Activated T-cell treated with anti-CD3 and anti-CD28 coated beads, Interleukin-2, amount 50 U/mL, for 72 hours (primary cell): ENCODE measurements around the gene SCD5. TPM values are rescaled to one million over a fixed set of nuclear protein-coding genes. Genes with fewer than 3 reads are reported as not detected.

Experiments used
- ATAC-seq, 2 donors: fragments of 150-1000 bp; cut with Tn5 transposase; replicated peaks in 1 of 2; 2 replicates each; pipeline ENCODE4 v1.10.0; 2021; ENCODE audit warnings: moderate library complexity in 2 of 2, mild to moderate bottlenecking in 1 of 2
- DNase-seq, 2 donors: peaks; one replicate each; pipeline ENCODE4 v3.0.0; 2021 to 2022; ENCODE audit warnings: mixed read lengths in 1 of 2
- H3K27ac Mint-ChIP-seq: one replicate; pipeline ENCODE4 v1.8.0; 2022; ENCODE audit warnings: mild to moderate bottlenecking, moderate library complexity, mixed read lengths
- H3K27me3 Mint-ChIP-seq: one replicate; pipeline ENCODE4 v1.8.0; 2022; ENCODE audit warnings: low read depth, mixed read lengths
- H3K36me3 Mint-ChIP-seq, 2 donors: one replicate each; pipeline ENCODE4 v1.8.0; 2022; ENCODE audit warnings: mixed read lengths in 2 of 2, mild to moderate bottlenecking in 1 of 2; ENCODE audit not compliant: insufficient read depth in 2 of 2
- H3K4me1 Mint-ChIP-seq: one replicate; pipeline ENCODE4 v1.8.0; 2022; ENCODE audit warnings: low read depth, mixed read lengths
- H3K4me3 Mint-ChIP-seq, 2 donors: one replicate each; pipeline ENCODE4 v1.8.0; 2022; ENCODE audit warnings: mild to moderate bottlenecking in 2 of 2, mixed read lengths in 2 of 2, moderate library complexity in 2 of 2
- H3K9me3 Mint-ChIP-seq, 2 donors: one replicate each; pipeline ENCODE4 v1.8.0; 2022; ENCODE audit warnings: mixed read lengths in 2 of 2
- total RNA-seq, 2 donors: library from RNA; stranded (reverse); gene quantifications; one replicate each; pipeline ENCODE4 v1.2.3, GENCODE V29; 2022

Gene SCD5
- total RNA-seq, 2 donors from 2014 or later = 1.5 to 1.6 TPM

DNA sequence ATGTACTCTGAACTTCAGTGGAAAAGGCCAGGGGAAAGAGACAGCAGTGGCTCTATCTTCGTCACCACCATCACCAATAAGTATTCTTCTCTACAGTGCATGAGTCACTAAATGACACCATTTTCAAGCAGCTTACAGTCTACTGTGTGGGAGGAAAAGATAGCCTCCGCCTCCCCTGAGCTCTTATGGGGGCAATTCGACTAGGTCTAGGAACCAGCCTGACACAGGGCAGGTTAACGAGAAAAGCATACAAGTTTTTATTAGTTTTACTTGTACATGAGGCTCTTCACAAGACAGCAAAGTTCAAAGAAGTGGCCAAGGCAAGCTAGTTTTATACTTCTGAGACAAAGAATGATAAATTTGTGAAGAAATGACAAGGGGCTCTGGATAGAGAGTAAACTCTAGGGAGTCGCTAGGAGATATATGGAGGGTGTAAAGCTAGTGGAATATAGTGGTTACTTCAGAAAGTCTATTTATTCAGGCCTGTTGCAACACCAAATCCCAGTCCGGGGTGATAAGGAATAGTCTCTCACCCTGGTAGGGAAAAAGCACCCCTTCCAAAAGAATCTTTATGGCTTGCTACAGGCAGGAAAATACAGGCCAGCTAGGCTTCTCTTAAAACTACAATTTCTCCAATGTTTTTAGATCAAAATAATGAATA is 49.7 kb downstream of the SCD5 start:
- Mint-ChIP-seq H3K27ac (peak overlapping the region; percentile 30), H3K9me3 (no peaks in the 10 kb centered on the region), H3K4me3 (no peak overlapping the region), H3K27me3 (peaks cover 20% of the 10 kb centered on the region), H3K36me3 (no peaks in the 10 kb centered on the region), H3K4me1 (no peaks in the 10 kb centered on the region)
- no peak for ATAC-seq
- DNase-seq = no peak

DNA sequence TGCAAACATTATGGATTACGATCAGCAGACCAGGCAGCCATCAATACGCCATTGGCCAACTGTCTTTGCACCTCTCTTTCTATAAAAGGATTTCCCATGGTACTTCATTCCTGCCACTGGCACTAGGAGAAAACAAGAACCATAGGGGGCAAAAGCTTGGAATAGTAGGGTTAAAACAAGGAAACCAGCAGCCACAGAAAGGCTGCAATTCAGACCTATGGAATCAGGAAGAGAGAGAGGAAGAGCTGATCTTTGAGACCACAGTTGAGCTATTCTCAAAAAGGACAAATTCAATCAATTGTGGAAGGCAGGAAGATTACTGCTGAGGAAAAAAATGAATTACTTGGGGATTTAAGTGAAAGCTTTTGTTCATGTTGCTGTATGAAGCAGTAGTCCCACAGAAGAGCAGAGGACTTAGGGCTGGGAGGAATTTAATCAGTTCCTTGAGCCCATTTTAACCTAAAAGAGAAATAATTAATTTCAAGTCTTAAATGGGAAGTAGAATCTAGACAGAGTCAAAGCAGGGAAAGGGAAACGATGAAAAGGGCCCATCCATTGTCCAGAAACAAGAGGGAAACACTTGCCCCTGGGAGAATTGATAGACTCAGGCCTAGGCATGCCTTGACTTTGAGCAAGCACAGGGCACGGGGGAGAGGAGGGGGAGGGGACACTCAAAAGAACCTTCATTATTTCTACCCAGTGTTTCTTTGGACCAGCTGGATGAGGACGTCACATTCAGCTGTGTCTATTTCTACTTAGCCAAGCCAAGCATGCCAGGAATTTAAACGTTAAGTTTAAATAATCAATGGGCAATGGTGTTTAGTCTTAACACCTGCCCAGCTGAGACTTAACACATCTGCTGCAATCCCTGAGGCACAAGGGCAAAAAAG is 50.7 kb downstream of the SCD5 start:
- peaks cover 20% of the 10 kb centered on the region for H3K27me3 Mint-ChIP-seq
- no peaks in the 10 kb centered on the region for H3K4me1 Mint-ChIP-seq
- no peaks in the 10 kb centered on the region for H3K9me3 Mint-ChIP-seq
- H3K27ac Mint-ChIP-seq = no peak overlapping the region
- H3K36me3 Mint-ChIP-seq = no peaks in the 10 kb centered on the region
- ATAC-seq (no peak), DNase-seq (no peak)
- H3K4me3 Mint-ChIP-seq = no peak overlapping the region

DNA sequence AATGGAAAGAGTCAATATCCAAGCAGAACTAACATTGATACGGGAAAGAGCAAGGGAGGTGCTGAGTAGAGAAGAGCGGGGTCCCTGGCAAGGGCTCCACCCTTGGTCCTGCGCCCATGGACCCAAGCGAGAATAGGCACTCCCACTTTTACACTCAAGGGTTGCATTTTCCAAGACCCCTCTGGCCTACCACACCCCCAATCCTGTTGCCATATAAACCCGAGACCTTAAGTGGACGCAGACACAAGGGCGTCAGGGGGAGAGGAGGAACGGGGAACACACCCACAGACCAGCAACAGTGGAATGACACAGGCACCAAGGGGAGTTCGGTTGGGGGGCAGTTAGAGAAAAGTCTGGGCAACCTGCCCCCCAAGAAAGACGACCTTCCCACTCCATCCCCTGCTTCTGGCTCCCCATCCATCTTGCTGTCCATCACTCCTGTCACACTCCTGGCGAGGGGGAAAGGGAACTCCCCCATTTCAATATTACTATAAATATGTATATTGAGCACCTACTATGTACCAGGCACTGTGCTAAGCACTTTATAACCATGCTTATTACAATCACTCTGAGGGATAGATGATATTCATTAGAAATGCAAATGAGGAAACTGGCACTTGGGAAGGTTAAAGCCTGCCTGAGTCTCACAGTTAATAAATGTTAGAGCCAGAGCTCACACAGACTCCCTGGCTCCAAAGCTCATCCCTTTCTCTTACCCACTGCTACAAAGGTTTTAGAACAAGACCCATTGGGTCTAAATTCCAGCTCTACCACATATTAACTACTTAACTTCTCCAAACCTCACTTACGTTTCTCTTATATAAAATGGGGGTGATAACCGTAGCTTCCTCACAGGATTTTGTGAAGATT is 51.7 kb downstream of the SCD5 start:
- H3K4me1 Mint-ChIP-seq = no peaks in the 10 kb centered on the region
- H3K27ac Mint-ChIP-seq = no peak overlapping the region
- ATAC-seq = no peak

DNA sequence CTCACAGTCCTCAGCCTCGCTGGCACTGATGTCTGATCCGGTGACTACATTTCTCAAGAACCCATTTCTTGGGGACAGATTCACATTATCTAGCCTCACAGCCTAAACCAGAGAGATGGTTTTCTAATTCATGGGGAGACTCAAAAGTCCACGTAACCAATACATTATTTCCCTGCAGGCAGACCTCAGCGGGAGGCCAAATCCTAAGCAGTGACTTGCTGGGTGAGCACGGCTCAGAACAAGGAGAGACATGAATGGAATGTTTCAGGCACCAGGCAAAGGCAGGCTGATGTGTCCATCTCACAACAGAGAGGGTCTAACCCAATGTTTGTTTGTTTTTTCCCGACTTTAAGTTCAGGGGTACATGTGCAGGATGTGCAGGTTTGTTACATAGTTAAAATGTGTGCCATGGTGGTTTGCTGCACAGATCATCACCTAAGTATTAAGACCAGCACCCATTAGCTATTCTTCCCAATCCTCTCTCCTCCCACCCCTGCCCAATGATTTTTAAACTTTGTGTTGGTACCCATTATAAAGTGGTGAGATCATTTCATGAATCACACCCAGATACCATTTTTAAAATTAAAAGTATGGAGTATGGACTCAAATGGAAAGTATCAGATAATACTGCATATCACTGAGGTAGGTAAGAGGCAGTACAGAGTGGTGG is 53.3 kb downstream of the SCD5 start:
- Mint-ChIP-seq H3K9me3 (no peaks in the 10 kb centered on the region), H3K27ac (no peak overlapping the region), H3K27me3 (peaks cover 26% of the 10 kb centered on the region), H3K4me1 (no peaks in the 10 kb centered on the region), H3K36me3 (no peaks in the 10 kb centered on the region), H3K4me3 (no peak overlapping the region)
- ATAC-seq = no peak
- no peak for DNase-seq

More for the DNA sequence above, 51.7 kb downstream of the SCD5 start:
- DNase-seq = no peak
- no peak overlapping the region for H3K4me3 Mint-ChIP-seq
- H3K27me3 Mint-ChIP-seq = peaks cover 20% of the 10 kb centered on the region
- H3K9me3 Mint-ChIP-seq = no peaks in the 10 kb centered on the region
- H3K36me3 Mint-ChIP-seq = no peaks in the 10 kb centered on the region

DNA sequence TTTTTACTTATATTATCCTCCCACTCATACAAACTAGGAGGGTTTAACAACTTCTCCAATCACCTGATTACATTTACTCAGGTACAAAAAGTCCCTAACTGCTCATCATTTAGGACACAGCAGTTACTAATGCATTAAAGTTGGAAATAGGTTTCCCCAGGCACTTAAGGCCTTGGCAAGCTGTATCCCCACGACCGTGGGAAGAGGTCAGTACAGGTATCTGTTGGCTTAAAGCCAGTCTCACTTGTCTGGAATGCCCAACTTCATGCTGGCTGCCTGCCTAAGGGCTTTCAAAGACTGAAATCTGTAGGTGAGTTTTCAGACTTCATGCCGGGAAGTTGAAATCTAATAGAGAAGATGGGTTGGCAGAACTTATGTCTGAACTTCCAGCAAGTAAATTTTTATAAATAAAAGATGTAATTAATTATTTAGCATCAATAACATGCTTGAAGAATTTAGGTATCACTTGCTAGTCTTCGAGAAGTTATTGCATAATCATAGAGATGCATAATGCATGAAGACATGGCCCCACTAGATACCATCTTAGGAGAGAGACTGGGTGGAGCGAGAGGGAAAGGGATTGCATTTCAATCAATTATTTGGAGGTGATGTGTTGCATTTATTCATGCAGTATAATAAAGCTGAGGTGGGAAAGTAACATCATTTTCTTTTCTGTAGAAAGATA is 54.2 kb downstream of the SCD5 start:
- DNase-seq = no peak
- Mint-ChIP-seq H3K27me3 (peaks cover 26% of the 10 kb centered on the region), H3K27ac (no peak overlapping the region), H3K36me3 (no peaks in the 10 kb centered on the region), H3K4me3 (no peak overlapping the region), H3K9me3 (no peaks in the 10 kb centered on the region), H3K4me1 (no peaks in the 10 kb centered on the region)
- ATAC-seq = no peak

DNA sequence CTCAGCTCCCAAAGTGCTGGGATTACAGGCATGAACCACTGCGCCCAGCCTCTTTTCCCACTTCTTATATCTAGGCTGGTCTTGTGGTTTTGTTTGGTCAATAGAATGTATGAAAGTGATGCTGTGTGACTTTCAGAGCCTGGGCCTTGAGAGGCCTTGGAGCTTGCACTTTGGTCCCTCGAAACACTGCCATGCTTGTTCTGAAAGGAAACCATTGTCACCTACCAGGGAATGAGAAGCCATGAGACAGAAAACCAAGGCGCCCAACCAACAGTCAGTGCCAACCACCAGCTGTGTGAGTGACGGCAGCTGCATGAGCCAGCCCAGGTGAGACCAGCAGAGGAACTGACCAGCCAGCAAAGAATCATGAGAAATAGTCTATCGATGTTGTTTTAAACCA is 57.4 kb downstream of the SCD5 start:
- H3K9me3 Mint-ChIP-seq = no peaks in the 10 kb centered on the region
- H3K4me1 Mint-ChIP-seq = no peaks in the 10 kb centered on the region
- peaks cover 20% of the 10 kb centered on the region for H3K27me3 Mint-ChIP-seq
- H3K4me3 Mint-ChIP-seq = no peak overlapping the region
- H3K36me3 Mint-ChIP-seq = no peaks in the 10 kb centered on the region
- DNase-seq (no peak), ATAC-seq (no peak)
- no peak overlapping the region for H3K27ac Mint-ChIP-seq

DNA sequence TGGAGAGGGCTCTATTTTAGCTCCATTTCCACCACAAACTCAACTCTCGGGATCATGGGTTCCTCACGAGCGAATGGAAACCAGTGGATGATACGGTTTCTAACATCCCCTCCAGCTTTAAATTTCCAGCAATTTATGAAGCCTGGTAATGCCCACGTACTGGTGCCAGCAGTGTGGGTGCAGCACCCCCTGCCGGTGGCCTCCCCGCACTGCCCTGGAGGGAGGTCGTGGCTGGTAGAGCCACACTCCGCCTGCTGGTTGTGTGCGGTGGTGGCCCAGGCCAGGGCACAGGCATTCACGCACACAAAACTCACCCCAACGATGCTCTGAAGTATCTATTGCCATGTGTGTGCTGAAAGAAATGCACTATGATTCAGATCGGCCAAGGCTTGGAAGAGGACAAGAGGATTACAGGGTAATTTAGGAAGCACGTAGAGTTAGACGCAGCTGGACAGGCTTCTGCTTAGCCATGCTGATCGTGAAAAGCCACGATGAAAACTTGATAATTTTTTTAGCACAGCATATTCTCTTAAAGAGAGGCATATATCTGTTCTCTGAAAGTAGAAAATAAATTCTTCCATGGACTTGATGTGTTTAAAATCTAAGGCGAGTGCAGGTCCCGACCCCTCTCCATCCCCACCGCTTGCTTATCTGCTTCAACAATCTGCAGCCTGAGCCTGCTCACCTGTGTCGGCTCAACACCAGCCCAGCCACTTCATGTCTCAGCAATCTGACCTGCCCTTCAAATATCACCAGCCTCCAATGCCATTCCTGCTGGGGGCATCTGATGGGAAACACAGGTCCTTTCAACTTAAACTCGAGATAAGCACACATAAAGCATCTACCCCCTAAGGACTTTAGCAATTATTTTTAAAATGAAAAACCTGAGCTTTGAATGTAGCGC is 59.1 kb downstream of the SCD5 start:
- Mint-ChIP-seq H3K27me3 (peaks cover 13% of the 10 kb centered on the region), H3K9me3 (no peaks in the 10 kb centered on the region), H3K4me1 (no peaks in the 10 kb centered on the region), H3K4me3 (no peak overlapping the region), H3K36me3 (no peaks in the 10 kb centered on the region), H3K27ac (no peak overlapping the region)
- peak; percentile 100 for ATAC-seq
- peak; percentile 81 to 88 for DNase-seq

DNA sequence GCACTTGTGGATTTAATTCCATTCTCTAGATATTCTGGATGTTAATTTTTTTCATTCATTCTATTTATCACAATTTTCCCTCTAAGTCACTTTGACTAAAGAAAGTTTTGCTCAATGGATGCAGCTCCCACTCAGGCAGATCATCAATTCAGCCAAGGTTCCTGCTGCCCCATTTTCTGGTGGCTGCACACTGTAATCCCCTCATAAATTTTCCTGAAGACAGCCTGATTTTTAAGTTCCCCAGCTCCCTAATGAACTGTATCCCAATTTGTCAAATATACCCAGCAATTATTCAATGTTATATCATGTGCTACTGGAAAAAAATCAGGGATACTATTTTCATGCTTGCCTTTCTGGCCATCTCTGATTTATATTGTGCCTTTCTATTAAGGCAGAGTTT is 61.2 kb downstream of the SCD5 start:
- Mint-ChIP-seq H3K36me3 (no peaks in the 10 kb centered on the region), H3K27me3 (peaks cover 6% of the 10 kb centered on the region), H3K4me3 (no peak overlapping the region), H3K4me1 (peaks cover 9% of the 10 kb centered on the region), H3K9me3 (no peaks in the 10 kb centered on the region), H3K27ac (no peak overlapping the region)
- DNase-seq = no peak
- ATAC-seq = no peak

DNA sequence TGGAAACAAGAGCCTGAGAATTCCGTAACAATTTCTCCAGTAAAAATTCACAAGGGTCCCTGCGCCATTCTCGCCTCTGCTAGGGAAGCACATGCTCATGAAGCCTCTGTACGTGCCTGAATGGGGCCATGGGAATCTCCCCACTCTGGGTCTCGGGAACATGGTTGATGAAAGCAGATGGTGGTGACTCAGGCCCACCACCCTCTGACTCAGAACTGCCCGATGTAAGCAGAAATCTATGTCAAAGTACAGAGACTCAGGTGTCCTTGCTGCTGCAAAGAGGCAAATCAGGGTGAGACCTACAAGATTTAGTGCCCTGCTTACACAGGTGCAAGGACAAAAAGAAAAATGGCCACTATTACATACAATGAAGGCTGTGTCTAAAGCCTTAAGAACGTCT is 65.0 kb downstream of the SCD5 start:
- Mint-ChIP-seq H3K9me3 (no peaks in the 10 kb centered on the region), H3K36me3 (no peaks in the 10 kb centered on the region), H3K4me1 (peaks cover 9% of the 10 kb centered on the region), H3K27ac (no peak overlapping the region), H3K27me3 (no peaks in the 10 kb centered on the region), H3K4me3 (no peak overlapping the region)
- ATAC-seq (peak; percentile 58 to 66), DNase-seq (peak; percentile 3 to 6)

DNA sequence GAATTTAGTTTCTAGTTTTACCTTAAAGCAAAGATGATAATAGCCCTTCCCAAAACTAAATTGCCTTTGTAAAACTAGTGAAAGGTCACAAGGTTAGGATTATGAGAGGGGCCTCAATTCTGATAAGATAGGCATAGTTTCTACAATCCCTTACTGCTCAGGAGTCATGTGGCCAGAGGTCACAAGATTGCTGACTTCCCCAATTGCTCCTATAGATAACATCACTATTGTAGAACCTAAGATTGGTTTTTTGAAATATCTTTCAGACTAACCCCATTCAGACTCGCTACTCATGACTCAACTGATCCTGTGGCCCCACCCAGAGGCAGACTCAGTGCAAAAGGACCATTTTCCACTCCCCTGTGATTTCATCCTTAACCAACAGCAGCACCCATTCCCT is 70.3 kb downstream of the SCD5 start:
- peaks cover 2% of the 10 kb centered on the region for H3K4me1 Mint-ChIP-seq
- no peaks in the 10 kb centered on the region for H3K27me3 Mint-ChIP-seq
- ATAC-seq (no peak), DNase-seq (no peak)
- H3K27ac Mint-ChIP-seq = no peak overlapping the region
- no peak overlapping the region for H3K4me3 Mint-ChIP-seq
- no peaks in the 10 kb centered on the region for H3K36me3 Mint-ChIP-seq
- no peaks in the 10 kb centered on the region for H3K9me3 Mint-ChIP-seq

DNA sequence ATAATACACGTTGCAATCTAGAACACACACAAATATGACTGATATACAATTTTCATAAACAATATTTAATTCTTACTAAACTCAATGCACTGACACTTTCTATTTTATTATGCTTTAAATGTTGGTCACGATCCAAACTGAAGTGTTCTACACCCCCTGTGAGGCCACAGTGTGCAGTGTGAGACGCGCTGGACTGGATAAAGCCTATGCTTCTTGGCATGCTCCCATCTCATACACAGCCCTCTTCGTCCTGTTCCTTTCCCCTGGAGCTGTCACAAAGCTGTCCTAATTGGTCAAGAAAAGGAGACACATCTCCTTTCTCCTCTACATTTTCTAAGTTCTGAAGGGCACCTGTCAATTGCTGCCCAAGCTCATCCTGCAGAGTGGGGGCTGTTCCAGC is 72.0 kb downstream of the SCD5 start:
- Mint-ChIP-seq H3K4me1 (no peaks in the 10 kb centered on the region), H3K4me3 (no peak overlapping the region), H3K9me3 (no peaks in the 10 kb centered on the region), H3K27ac (no peak overlapping the region), H3K27me3 (no peaks in the 10 kb centered on the region), H3K36me3 (no peaks in the 10 kb centered on the region)
- DNase-seq = no peak
- no peak for ATAC-seq
